DMS114 treated with DMSO at 0.1 percent for 48 hours (cell line): ENCODE results near the gene MAPK14.

Experiments
- DNase-seq: peaks from one replicate; lab custom pipeline; 2025; ENCODE audit not compliant: unreplicated experiment; lab: John Stamatoyannopoulos, UW

Gene MAPK14

DNA sequence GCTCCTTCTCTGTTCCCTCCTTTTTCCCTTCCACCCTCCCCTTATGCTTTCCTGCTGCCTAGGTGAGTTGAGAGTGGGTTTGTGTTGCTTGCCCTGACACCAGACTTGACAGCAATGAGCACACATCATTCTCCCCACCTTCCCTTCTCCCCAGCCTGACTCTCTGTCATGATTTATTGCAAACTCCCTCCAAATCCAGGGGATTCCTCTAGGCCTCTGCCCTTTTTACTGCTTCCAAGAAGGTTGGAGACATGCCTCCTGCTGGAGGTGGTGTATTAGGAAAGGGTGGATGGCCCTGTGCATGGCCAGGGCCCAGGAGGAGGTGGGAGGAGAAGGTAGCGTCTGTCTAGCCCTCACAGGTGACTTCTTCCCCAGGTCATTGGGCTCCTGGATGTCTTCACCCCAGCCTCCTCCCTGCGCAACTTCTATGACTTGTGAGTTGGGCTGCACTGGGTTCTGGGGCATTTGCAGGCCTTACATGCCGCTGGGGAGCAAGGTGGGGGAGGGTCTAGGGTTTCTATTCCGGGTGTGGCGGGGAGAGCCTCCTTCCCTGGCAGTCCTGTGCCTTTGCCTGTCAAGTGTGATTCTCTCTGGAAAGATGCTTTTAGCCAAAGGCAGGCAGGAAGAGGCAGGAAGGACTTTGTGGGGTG is 104.8 kb downstream of the MAPK14 start:
- no peak for DNase-seq

DNA sequence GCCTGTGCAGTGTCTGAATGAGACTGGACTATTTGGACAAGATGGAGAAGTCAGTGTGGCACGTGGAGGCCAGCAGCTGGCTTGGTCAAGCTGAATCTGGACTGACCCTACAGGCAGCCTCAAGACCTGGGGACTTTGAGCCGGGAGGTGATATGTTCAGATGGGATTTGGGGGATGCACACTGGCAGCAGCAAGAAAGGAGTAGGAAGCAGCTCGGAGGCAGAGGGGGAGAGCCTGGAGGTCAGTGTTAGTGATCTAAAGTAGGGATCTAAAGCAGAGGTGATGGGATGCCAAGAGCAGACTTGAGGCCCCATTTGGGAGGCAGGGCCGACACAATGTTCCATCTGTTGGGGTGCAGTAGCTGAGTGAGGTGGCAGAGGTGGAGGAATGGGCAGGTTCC is 105.5 kb downstream of the MAPK14 start:
- DNase-seq = no peak

DNA sequence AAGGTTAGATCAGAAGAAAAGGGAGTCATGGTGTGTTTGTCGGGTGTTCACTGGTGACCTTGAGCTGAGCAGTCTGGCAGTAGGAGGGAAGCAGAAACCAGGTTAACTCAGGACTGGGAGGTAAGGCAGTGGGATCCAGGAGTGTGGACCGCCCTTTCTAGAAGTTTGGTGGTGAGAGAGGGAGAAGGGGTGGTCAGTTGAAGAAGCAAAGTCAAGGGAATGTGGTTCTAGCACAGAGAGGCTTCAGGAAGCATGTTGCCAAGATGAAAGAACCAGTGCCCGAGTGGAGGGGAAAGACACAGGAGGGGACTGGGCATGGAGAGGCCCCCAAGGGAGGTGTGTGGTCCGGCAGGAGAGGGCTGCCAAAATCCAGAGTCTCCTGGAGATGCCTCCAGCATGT is 106.3 kb downstream of the MAPK14 start:
- DNase-seq = no peak

DNA sequence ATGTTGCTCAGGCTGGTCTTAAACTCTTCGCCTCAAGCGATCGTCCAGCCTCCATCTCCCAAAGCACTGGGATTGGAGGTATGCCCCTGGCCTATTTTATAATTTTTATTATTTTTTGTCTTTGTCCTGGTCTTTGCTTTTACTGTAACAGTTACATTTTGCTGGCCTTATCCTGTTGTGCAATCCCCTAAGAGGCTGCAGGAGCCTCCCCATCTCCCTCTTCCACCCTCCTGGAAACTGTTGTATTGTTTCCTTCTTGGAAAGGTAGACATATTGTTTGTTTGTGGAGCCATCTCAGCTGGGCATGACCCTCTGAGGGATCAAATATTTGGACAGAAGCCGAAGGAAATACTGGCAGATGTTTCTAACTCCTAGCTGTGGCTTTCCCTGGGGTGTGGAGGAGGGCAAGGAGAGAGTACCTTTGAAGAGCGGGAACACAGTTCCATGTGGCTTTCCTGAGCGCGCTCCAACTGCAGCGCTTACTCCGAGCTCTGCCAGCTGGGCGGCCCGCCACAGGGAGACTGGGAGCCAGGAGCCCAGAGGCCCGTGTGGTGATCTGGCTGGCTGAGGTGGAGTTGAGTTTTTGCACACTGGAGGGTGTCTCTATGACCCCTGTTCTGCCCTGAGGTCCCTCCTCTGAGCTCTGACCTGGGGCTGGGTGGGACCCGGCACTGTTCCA is 107.6 kb downstream of the MAPK14 start:
- no peak for DNase-seq

DNA sequence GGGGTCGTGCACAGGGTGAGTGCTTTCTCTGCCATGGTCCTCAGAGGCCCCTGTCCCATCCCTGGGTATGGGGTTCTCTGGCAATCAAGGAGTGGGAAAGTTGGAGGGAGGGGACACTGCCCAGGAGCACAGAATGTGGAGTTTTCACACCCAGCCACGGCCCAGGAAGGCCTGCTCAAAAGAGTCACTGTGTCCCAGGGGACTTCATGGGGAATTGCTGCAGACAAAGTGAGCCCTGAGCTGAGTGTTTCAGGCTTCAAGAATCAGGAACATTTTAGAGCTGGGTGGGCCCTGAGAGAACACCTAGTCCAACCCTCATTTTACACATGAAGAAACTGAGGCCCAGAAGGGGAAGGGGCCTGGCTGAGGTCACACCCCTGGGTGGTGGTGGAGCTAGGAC is 108.4 kb downstream of the MAPK14 start:
- DNase-seq = no peak

DNA sequence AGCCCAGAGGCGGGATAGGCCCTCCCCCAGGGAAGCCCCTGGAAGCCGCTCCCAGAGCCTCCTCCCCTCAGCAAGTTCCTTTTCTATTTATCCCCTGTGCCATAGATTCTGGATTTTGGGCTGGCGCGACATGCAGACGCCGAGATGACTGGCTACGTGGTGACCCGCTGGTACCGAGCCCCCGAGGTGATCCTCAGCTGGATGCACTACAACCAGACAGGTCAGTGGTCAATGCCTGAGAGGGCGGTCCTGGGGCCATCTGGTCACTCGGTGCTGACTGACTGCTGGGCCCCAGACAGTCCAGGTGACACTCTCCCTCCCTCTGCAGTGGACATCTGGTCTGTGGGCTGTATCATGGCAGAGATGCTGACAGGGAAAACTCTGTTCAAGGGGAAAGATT is 108.9 kb downstream of the MAPK14 start:
- no peak for DNase-seq

DNA sequence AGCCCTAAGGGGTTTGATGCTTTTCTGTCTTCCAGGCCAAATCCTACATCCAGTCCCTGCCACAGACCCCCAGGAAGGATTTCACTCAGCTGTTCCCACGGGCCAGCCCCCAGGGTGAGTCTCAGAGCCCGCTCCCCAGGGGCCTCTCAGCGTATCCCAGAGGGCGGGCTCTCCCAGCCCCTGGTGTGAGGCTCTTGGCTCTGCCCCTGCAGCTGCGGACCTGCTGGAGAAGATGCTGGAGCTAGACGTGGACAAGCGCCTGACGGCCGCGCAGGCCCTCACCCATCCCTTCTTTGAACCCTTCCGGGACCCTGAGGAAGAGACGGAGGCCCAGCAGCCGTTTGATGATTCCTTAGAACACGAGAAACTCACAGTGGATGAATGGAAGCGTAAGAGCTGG is 111.1 kb downstream of the MAPK14 start:
- DNase-seq = no peak

DNA sequence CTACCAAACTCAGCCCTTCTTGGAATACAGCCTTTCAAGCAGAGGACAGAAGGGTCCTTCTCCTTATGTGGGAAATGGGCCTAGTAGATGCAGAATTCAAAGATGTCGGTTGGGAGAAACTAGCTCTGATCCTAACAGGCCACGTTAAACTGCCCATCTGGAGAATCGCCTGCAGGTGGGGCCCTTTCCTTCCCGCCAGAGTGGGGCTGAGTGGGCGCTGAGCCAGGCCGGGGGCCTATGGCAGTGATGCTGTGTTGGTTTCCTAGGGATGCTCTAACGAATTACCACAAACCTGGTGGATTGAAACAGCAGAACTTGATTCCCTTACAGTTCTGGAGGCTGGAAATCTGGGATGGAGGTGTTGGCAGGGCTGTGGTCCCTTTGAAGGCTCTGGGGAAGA is 111.8 kb downstream of the MAPK14 start:
- DNase-seq = no peak

DNA sequence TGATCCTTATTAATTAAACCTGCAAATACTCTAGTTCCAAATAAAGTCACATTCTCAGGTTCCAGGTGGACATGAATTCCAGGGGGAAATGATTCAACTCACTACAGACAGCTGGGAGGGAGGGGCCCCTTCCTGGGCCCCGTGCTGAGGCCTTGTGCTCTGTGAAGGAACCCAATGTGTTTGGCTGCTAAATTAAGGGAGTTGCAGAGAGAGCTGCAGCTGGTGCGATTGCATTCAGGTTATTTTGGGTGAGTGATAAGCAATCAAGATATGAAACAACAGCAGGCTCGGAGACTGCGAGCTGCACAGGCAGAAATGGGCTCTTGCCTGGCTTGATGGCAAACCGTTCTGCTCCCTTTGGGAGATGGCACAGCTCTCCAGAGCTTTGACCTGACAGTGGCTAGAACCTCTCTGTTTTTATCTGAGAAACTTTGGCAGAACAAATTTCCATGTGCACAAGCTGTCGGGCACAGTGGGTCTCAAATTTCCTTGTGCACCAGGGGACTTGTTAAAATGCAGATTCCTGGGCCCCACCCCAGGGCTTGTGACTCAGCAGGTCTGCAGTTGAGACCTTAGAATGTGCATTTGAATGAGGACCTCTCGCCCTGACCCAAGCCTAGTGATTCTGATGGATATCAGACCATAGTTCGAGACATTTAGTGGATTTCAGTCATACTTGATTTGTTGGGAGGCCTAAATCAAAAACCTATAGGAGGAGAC is 112.5 kb downstream of the MAPK14 start:
- DNase-seq = no peak

DNA sequence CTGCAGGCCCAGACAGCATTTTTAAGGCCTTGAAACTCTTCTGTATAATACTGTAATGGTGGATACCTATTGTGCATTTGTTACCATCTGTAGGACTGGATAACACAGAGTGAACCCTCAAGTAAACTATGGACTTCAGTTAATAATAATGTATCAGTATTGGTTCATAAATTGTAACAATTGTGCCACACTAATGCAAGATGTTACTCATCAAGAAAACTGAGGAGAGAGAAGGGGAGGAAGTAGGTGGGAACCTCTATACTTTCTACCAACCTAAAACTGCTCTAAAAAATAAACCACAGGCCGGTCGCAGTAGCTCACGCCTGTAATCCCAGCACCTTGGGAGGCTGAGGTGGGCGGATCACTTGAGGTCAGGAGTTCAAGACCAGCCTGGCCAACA is 113.5 kb downstream of the MAPK14 start:
- no peak for DNase-seq

DNA sequence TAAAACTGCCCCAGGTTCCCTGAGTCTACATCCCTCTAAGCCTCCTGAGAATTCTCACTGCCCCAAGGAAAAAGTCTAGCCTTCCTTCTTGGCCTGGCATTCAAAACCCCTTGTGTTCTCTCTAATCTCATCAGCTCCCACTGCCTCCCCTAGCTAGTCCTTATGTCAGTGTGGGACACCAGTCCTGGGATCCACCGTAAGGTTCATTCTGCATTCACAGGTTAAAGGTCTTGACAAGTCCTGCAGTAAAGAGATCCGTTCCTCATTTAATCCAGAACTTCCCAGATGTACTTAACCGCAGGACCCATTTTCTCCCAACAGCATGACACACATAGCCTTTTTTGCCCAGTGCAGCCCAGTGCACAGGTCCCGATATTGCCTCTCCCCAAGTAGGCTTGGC is 114.4 kb downstream of the MAPK14 start:
- DNase-seq = no peak

DNA sequence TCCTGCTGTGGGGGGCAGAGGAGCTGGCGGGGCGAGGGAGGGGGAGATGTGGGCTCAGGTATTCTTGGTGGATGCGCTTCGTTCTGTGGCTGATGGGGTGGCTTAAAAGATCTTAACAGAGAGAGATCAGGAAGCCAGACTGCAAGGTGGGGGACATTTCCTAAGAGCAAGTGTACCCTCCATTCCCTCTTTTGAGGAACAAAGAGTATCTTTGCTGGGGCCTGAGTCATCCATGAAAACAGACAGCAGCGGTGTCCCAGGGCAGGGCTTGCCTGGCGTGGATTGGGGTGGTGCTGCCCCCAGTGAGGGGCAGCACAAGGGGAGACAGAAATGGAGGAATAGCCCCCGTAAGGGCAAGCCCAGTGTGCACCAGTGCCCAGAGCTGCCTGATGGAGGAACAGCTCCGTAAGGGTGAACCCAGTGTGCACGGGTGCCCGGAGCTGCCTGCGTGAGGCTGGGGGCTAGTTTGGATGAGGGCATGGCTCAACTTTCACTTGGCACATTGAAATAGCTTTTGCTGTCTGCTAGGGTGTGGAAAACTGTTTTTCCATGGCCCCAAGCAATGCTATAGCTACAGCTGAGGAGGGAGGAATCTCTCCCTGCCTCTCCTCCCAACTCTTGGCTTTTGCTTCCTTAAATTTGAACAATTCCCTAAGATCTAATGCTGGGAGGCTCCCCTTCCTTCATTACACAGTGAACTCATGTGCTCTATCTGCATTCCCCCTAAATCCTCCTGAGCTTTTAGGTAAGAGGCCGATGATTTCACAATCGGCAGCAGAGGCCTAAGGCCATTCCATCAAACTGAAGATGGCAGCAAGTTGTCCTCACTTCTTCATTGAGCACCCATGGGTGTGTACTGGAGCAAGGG is 115.6 kb downstream of the MAPK14 start:
- DNase-seq = no peak

DNA sequence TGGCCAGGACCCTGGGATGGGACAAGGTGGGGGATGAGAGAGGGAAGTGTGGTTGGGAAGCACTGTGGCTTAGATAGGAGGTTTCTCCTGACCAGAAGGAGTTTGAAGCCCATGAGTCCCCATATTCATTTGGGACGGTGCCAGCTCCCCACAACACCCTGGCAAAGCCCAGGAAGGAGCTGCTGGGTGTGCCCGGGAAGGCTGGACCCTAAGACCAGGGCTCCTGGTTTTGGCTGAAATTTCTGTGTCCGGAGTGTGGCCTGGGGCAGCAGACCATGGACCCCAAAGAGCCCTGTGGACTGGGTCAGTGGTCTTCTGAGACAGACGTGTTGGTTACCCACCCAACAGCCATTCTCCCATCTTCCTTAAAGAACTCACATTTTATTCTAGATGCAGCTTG is 117.9 kb downstream of the MAPK14 start:
- DNase-seq = no peak

DNA sequence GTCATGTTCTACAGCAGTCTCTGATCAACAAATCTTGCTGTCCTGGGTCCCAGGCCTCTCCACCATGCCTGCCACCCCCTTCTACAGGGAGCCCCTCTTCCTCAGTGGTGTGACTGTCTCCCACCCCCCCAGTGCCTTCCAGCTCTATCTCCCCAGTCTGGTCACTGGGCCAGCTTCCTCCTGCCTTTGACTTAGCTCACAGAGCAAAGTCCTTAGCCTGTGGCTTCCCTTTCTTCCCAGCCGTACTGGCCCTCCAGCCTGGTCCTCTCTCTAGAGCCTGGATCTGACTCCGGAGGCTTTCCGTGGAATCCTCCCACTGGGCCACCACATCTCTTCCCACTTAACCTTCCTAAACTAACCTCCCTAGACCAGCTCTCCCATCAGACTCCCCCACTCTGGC is 119.7 kb downstream of the MAPK14 start:
- no peak for DNase-seq

DNA sequence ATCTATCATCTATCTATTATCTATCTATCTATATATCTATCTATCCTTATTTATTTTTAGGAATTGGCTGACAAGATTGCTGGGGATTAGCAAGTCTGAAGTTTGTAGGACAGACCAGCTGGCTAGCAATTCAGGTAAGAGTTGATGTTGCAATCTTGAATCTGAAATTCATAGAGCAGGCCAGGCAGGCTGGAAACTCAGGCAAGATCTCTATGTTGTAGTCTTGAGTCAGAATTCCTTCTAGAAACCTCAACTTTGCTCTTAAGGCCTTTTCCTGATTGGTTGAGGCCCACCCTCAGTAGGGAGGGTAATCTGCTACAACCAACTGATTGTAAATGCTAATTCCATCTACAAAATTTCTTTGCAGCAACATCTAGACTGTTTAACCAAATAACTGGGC is 121.9 kb downstream of the MAPK14 start:
- no peak for DNase-seq

DNA sequence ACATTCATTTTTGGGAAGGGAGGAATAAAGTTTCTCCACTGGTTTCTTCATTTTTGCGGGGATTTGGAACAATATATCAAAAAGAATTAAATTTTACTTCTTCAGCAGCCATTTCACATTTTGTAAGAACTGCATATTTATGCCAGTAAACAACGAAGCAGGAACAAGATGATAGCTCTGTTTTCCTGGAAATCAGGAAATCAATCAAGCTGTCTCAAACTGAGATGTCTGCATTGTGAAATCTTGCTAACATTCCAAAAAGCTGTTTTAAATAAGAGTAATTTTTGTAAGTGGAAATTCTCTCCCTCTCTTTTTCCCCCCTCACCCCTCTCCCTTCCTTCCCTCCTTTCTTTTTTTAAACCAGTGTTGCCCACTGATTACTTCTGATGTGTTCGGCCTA is 122.7 kb downstream of the MAPK14 start:
- DNase-seq = no peak

DNA sequence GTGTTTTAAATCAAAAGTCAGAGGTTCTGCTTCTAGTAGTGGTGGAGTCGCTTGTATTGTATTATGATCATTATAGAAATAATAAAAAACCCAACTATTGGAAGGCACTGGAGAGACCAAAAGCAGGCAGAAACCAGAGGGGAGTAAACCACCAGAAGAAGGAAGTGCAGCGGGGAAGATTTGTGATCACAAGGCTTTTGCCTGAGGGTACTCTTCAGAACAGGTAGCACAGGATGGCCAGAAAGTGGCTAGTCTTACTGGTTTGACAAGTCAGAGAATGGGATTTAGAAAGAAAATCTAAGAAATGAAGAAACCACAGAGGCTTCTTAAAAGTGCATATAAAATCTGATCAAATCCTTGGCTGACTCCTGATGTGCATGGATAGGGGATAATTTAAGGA is 126.7 kb downstream of the MAPK14 start:
- DNase-seq = no peak

DNA sequence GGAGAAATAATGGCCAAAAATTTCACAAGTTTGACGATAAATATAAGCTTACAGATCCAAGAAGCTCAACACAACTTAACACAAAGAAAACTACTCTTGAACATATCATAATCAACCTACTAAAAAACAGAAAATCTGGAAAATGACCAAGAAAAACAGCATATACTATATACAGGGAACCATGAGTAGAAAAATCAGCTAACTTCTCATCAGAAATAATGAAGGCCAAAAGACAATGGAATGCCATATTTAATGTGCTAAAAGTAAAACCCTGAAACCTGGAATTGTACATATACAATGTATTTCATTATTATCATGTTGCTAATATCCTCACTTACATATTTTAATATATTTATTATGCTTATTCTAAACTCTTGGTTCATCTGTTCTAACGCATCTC is 128.1 kb downstream of the MAPK14 start:
- no peak for DNase-seq

DNA sequence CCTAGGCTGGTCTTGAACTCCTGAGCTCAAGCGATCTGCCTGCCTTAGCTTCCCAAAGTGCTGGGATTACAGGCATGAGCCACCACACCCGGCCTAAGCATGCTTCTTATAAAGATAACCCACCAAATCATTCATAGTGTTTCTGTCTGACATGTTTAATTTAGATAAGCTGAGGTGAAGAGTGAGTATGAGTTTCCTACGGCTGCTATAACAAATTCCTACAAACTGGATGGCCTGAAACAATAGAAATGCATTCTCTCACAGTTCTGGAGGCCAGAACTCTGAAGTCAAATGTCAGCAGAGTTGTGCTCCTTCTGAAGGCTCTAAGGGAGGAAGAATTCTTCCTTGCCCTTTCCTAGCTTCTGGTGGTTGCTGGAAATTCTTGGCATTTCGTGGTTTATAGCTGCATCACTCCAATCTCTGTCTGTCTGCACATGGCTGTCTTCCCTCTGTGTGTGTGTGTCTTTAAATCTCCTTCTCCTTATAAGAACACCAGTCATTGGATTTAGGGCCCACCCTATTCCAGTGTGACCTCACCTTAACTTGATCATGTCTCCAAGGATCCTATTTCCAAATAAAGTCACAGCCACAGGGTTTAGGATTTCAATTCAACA is 132.6 kb downstream of the MAPK14 start:
- DNase-seq = no peak
